Airway epithelial cell (primary cell): Measurements from ENCODE around the gene ZNF568. TPM values are rescaled to one million over a fixed set of nuclear protein-coding genes. Genes with fewer than 3 reads are reported as not detected.

Experiments used
- total RNA-seq: library from RNA; depleted of rRNA; stranded (reverse); fragments of >200 nt; gene quantifications from 2 replicates; pipeline ENCODE4 v1.2.3, GENCODE V29; 2015

ZNF568 gene
- total RNA-seq, result 1.2 and 2.8 TPM in 2 replicates

GRCh38 chr19:36915992-36916830 lies at the start of gene ZNF568, which contains the start of gene ZNF829:
ZNF568 (plus strand) TSS chr19:36916332; CDS start chr19:36922771, 6,439 bp downstream.
ZNF829 (minus strand) TSS chr19:36916291; CDS start chr19:36915167, 1,124 bp downstream.

Other genes with a start within 250 kb of the ZNF568 start
- gene ZNF461, start 249.5 kb upstream of the ZNF568 start, total RNA-seq, result 2.1 and 14.9 TPM in 2 replicates
- 1.8 and 4.1 TPM in 2 replicates for gene ZNF567, start 228.7 kb upstream of the ZNF568 start, total RNA-seq
- gene ZNF850, start 143.5 kb upstream of the ZNF568 start, total RNA-seq, result 0.78 and 3.9 TPM in 2 replicates
- 1.9 and 6.2 TPM in 2 replicates for gene ZNF790, start 77.9 kb upstream of the ZNF568 start, total RNA-seq
- 1.2 and 2.2 TPM in 2 replicates for gene ZNF345, start 65.5 kb upstream of the ZNF568 start, total RNA-seq
- gene ZNF829, start within 50 bp of the ZNF568 start, total RNA-seq, result 0.51 and 1.8 TPM in 2 replicates
- gene ZNF420, start 162.1 kb downstream of the ZNF568 start, total RNA-seq, result 2.1 and 3.0 TPM in 2 replicates